ENCODE results near the gene RNU1-2. TPM values are rescaled to one million over a fixed set of nuclear protein-coding genes. Genes with fewer than 3 reads are reported as not detected.
"Not testable (repeated sequence)": the region's sequence is repeated elsewhere in the genome, so short reads cannot be mapped to it uniquely, and the experiment has no call there.

The RNU1-2 gene
- total and polyA plus RNA-seq, 2 of the 8 experiments (the other 6 are each of a cell fraction or from before 2014, with no cell fraction given) = 145 to 1,303 TPM

DNA sequence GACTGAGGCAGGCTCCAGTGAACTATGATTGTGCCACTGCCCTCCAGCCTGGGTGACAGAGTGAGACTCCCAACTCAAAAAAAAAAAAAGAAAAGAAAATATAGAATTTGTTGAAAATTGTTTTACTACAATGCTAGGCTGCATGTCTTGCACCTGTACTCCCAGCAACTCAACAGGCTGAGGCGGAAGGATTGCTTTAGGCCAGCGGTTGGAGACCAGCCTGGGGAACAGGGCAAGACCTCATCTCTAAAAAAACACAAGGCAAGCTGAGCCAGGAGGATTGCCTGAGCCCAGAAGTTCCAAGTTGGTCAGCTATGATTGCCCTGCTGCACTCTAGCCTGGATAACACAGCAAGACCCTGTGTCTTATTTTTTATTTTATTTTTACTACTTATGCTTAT lies 3.2 kb downstream of the RNU1-2 start:
- H3K9ac ChIP-seq (replicated peaks in 1 of 4; ENCODE audit: extremely low read depth in 1 of 4, low read depth in 3 of 4, low read length in 3 of 4); H3K23me2 ChIP-seq (ENCODE audit: low read depth, low read length); H4K8ac ChIP-seq (ENCODE audit: extremely low read depth, insufficient read depth, low read length); H4K20me1 ChIP-seq (replicated peaks in 1 of 2; ENCODE audit: control insufficient read depth in 1 of 2, insufficient read depth in 2 of 2, low read length in 2 of 2); H3K18ac ChIP-seq (ENCODE audit: extremely low read depth, low read length); H3K4ac ChIP-seq (replicated peaks; ENCODE audit: insufficient read length, low read depth, low read length); H3K4me2 ChIP-seq (ENCODE audit: insufficient read depth in 1 of 2, low read depth in 2 of 2, low read length in 2 of 2); H4K5ac ChIP-seq (ENCODE audit: insufficient read length, low read depth, low read length); H3K36me3 ChIP-seq (ENCODE audit: control insufficient read depth in 2 of 4, insufficient read depth in 4 of 4, low read length in 3 of 4); H3K79me2 ChIP-seq (ENCODE audit: control insufficient read depth in 1 of 2, insufficient read depth in 2 of 2, low read length in 2 of 2); H3K14ac ChIP-seq (ENCODE audit: insufficient read length); H2BK15ac ChIP-seq (ENCODE audit: low read length); DNase-seq (ENCODE audit: low read depth in 1 of 2, low spot score in 2 of 2); H3K79me1 ChIP-seq (ENCODE audit: low read depth, low read length); H3K4me3 ChIP-seq (ENCODE audit: extremely low read depth in 1 of 4, insufficient read depth in 2 of 4, low read depth in 3 of 4, low read length in 4 of 4); H2AFZ ChIP-seq (ENCODE audit: low read length); FAIRE-seq; H3K9me3 ChIP-seq (ENCODE audit: insufficient read depth in 2 of 2, low read depth in 1 of 2, low read length in 1 of 2); H2BK12ac ChIP-seq (ENCODE audit: low read depth, low read length); H3K23ac ChIP-seq (ENCODE audit: insufficient read length); H3K27ac ChIP-seq (ENCODE audit: low read depth, low read length); H3K27me3 ChIP-seq (replicated peaks in 1 of 4; ENCODE audit: control insufficient read depth in 3 of 4, extremely low read depth in 1 of 4, insufficient read depth in 3 of 4, low read length in 3 of 4); H2BK20ac ChIP-seq (ENCODE audit: low read length); H2BK5ac ChIP-seq (ENCODE audit: low read depth, low read length); H3K4me1 ChIP-seq (replicated peaks in 1 of 4; ENCODE audit: control insufficient read depth in 3 of 4, insufficient read depth in 4 of 4, low read length in 3 of 4); H2BK120ac ChIP-seq (replicated peaks; ENCODE audit: low read depth, low read length); H3K56ac ChIP-seq (replicated peaks; ENCODE audit: insufficient read length, low read depth, low read length); H2AK5ac ChIP-seq (ENCODE audit: low read depth, low read length); H4K91ac ChIP-seq (replicated peaks; ENCODE audit: insufficient read length, low read length): not testable (repeated sequence)
- ChIA-PET POLR2A (ENCODE audit: partially characterized antibody) (interaction anchor here (0.5 to 1.2 kb wide), 3 partner anchors 10 to 1306 kb away, joined by 3 read pairs; no protein-coding TSS in a partner anchor), CTCF (ENCODE audit: partially characterized antibody) (interaction anchor here (0.7 to 1.3 kb wide), 3 partner anchors 190 to 290 kb away, joined by 3 to 4 read pairs (median 3); no protein-coding TSS in a partner anchor)
- WGBS, 2 experiments (ENCODE audit: extremely low coverage in 1 of 2, insufficient coverage in 1 of 2, insufficient read length in 1 of 2, insufficient replicate concordance in 2 of 2, low coverage in 1 of 2, low lambda C conversion rate in 2 of 2, missing lambda C conversion rate in 1 of 2) = 93% methylated on average over 2 of the region's 2 CpGs; no CpG with 5 or more reads in 1 of the 2 experiments

Data from H1 (cell line).